GM23338 (cell line): Measurements from ENCODE around the gene CNOT1. TPM values are rescaled to one million over a fixed set of nuclear protein-coding genes. Genes with fewer than 3 reads are reported as not detected.

Source experiments
- ATAC-seq: fragments of 200-7000 bp; cut with Tn5 transposase; 3 replicates; pipeline ENCODE4 v1.9.1; 2020
- DNase-seq: peaks from one replicate; pipeline ENCODE4 v3.0.0-alpha.2; 2015; ENCODE audit warnings: low spot score
- H2AFZ ChIP-seq: fragments of 200-600 bp; sonication (generic); 2 replicates; pipeline ENCODE4 v1.8.0; 2016; ENCODE audit warnings: antibody characterized with exemption, mild to moderate bottlenecking, moderate library complexity
- H3F3A ChIP-seq: fragments of 200-600 bp; sonication (generic); replicated peaks from 2 replicates; pipeline ENCODE4 v1.8.0; 2017; ENCODE audit warnings: antibody characterized with exemption, mixed run types, low read depth
- H3K27ac ChIP-seq: fragments of 200-600 bp; sonication (generic); 2 replicates; pipeline ENCODE4 v1.6.1; 2016; ENCODE audit warnings: low read depth
- H3K27me3 ChIP-seq: fragments of 200-600 bp; sonication (generic); 2 replicates; pipeline ENCODE4 v1.8.0; 2016; ENCODE audit warnings: mild to moderate bottlenecking, mixed run types, moderate library complexity; ENCODE audit not compliant: insufficient read depth
- H3K36me3 ChIP-seq: fragments of 200-600 bp; sonication (generic); 2 replicates; pipeline ENCODE4 v1.8.0; 2016; ENCODE audit warnings: mild to moderate bottlenecking; ENCODE audit not compliant: insufficient read depth
- H3K4me1 ChIP-seq: fragments of 200-600 bp; sonication (generic); 2 replicates; pipeline ENCODE4 v1.8.0; 2016; ENCODE audit warnings: mild to moderate bottlenecking, moderate library complexity; ENCODE audit not compliant: insufficient read depth
- H3K4me2 ChIP-seq: fragments of 200-600 bp; sonication (generic); 2 replicates; pipeline ENCODE4 v1.7.1; 2017; ENCODE audit warnings: mixed run types
- H3K4me3 ChIP-seq: fragments of 200-600 bp; sonication (generic); 2 replicates; pipeline ENCODE4 v1.6.1; 2016; ENCODE audit warnings: mixed run types
- H3K79me2 ChIP-seq: fragments of 200-600 bp; sonication (generic); replicated peaks from 2 replicates; pipeline ENCODE4 v1.8.0; 2017; ENCODE audit warnings: mild to moderate bottlenecking; ENCODE audit not compliant: insufficient read depth
- H3K9me2 ChIP-seq: fragments of 200-600 bp; sonication (generic); 2 replicates; pipeline ENCODE4 v1.8.0; 2017; ENCODE audit not compliant: insufficient read depth
- H4K20me1 ChIP-seq: fragments of 200-600 bp; sonication (generic); replicated peaks from 2 replicates; pipeline ENCODE4 v1.8.0; 2017; ENCODE audit warnings: mild to moderate bottlenecking; ENCODE audit not compliant: insufficient read depth
- H3K27ac Mint-ChIP-seq: 2 replicates; pipeline ENCODE4 v1.8.0; 2020; ENCODE audit warnings: inconsistent platforms, mild to moderate bottlenecking, moderate library complexity, mixed read lengths
- H3K27me3 Mint-ChIP-seq: 3 replicates; pipeline ENCODE4 v1.8.0; 2022; ENCODE audit warnings: low read depth, mild to moderate bottlenecking, moderate library complexity, mixed read lengths, inconsistent platforms; ENCODE audit not compliant: insufficient read depth, poor library complexity
- H3K36me3 Mint-ChIP-seq: 3 replicates; pipeline ENCODE4 v1.8.0; 2021; ENCODE audit warnings: low read depth, mild to moderate bottlenecking, inconsistent platforms, moderate library complexity, mixed read lengths
- H3K4me1 Mint-ChIP-seq: 3 replicates; pipeline ENCODE4 v1.8.0; 2020; ENCODE audit warnings: mild to moderate bottlenecking, inconsistent platforms, mixed read lengths
- H3K4me3 Mint-ChIP-seq: 3 replicates; pipeline ENCODE4 v1.8.0; 2021; ENCODE audit warnings: moderate library complexity, mild to moderate bottlenecking, inconsistent platforms, mixed read lengths
- H3K9me3 Mint-ChIP-seq: 3 replicates; pipeline ENCODE4 v1.8.0; 2020; ENCODE audit warnings: moderate library complexity, mild to moderate bottlenecking, inconsistent platforms, mixed read lengths
- CREB1 ChIP-seq: fragments of 250-450 bp; sonication (Bioruptor Pico); IDR thresholded peaks from 2 replicates; pipeline ENCODE4 v1.5.0; 2020; ENCODE audit warnings: low read depth, mild to moderate bottlenecking, moderate library complexity
- CTCF ChIP-seq, 2 experiments: fragments of 200-600 bp in 1 of 2; sonication (generic) in 1 of 2; conservative IDR thresholded peaks; 2 replicates each; pipeline versions ENCODE4 v1.5.1 to v1.6.1; 2016 to 2017; ENCODE audit warnings: antibody characterized with exemption in 2 of 2, low read depth in 2 of 2, mild to moderate bottlenecking in 2 of 2, moderate library complexity in 1 of 2
- ETS1 ChIP-seq: IDR thresholded peaks from 2 replicates; pipeline ENCODE4 v1.6.1; 2016; ENCODE audit warnings: antibody characterized with exemption
- EZH2 ChIP-seq: fragments of 200-600 bp; sonication (generic); IDR thresholded peaks from one replicate; pipeline ENCODE4 v1.8.0; 2017; ENCODE audit warnings: antibody characterized with exemption, mild to moderate bottlenecking, low read depth; ENCODE audit not compliant: unreplicated experiment
- EZH2phosphoT487 ChIP-seq: fragments of 200-600 bp; sonication (generic); IDR thresholded peaks from one replicate; pipeline ENCODE4 v1.8.1; 2018; ENCODE audit warnings: antibody characterized with exemption; ENCODE audit not compliant: unreplicated experiment
- JUNB ChIP-seq: IDR thresholded peaks from one replicate; pipeline ENCODE4 v1.6.1; 2016; ENCODE audit warnings: antibody characterized with exemption; ENCODE audit not compliant: unreplicated experiment
- NANOG ChIP-seq: IDR thresholded peaks from 2 replicates; pipeline ENCODE4 v1.6.1; 2016; ENCODE audit warnings: antibody characterized with exemption, borderline replicate concordance
- POLR2AphosphoS5 ChIP-seq: IDR thresholded peaks from 2 replicates; pipeline ENCODE4 v1.6.1; 2016; ENCODE audit warnings: antibody characterized with exemption, low read depth
- STAT1 ChIP-seq: IDR thresholded peaks from one replicate; pipeline ENCODE4 v1.6.1; 2016; ENCODE audit warnings: antibody characterized with exemption; ENCODE audit not compliant: unreplicated experiment
- ZNF114 ChIP-seq: fragments of 250-450 bp; sonication (Bioruptor Pico); IDR thresholded peaks from 2 replicates; pipeline ENCODE4 v1.5.0; 2020; ENCODE audit warnings: mild to moderate bottlenecking, moderate library complexity
- ZNF331 ChIP-seq: fragments of 250-450 bp; sonication (Bioruptor Pico); IDR thresholded peaks from 2 replicates; pipeline ENCODE4 v1.5.0; 2020; ENCODE audit warnings: low read depth, mild to moderate bottlenecking, moderate library complexity
- ZNF462 ChIP-seq: fragments of 250-450 bp; sonication (Bioruptor Pico); IDR thresholded peaks from 2 replicates; pipeline ENCODE4 v1.5.0; 2020; ENCODE audit warnings: mild to moderate bottlenecking, moderate library complexity
- polyA plus RNA-seq: library from polyadenylated mRNA; unstranded; fragments of >200 nt; fragmentation: Nextera tagmentation; extraction: Ambion mirVana; gene quantifications from 2 replicates; pipeline ENCODE4 v1.2.1, GENCODE V29; 2016
- total RNA-seq: library from RNA; depleted of rRNA; stranded (reverse); fragments of >200 nt; shearing (Covaris generic); gene quantifications from 2 replicates; pipeline ENCODE4 v1.2.3, GENCODE V29; 2014
- TF ChIP-seq, protein P1 (sequence below): IDR thresholded peaks from one replicate; pipeline ENCODE4 v1.6.1; 2018; ENCODE audit warnings: antibody characterized with exemption; ENCODE audit not compliant: unreplicated experiment

The CNOT1 gene
- total and polyA plus RNA-seq, 2 experiments from 2014 or later = 59.2 to 298 TPM

DNA sequence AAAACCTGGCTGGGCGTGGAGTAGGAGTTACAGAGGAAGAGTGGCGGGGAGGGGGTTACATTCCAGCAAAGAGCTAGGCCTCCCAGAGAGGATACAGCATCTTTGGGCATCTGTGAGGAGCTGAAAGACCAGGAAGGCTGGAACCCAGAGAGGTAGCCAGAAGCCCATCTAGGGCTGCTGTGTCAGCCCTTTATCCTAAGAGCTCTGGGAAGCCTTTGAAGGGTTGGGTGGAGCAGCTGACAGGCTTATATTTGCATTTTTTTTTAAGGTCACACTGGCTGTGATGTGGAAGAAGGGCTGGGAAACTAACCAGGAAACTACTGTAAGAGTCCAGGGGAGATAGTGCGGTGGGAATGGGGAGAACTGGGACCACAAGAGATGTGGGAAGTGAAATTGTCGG is 6.8 kb upstream of the CNOT1 start:
- no peaks in the 10 kb centered on the region for H3K9me3 Mint-ChIP-seq
- peaks cover 4% of the 10 kb centered on the region for H3K27me3 Mint-ChIP-seq
- no peak overlapping the region for H3K4me3 Mint-ChIP-seq
- no peak overlapping the region for H3K4me3 ChIP-seq
- H3K27ac ChIP-seq = no peak overlapping the region
- no peak overlapping the region for H2AFZ ChIP-seq
- no peaks in the 10 kb centered on the region for H3K36me3 ChIP-seq
- no peak overlapping the region for H3K27ac Mint-ChIP-seq
- no peak overlapping the region for H3K4me2 ChIP-seq
- H4K20me1 ChIP-seq = no peaks in the 10 kb centered on the region
- H3K36me3 Mint-ChIP-seq = no peaks in the 10 kb centered on the region
- DNase-seq (no peak), ATAC-seq (no peak)
- no peaks in the 10 kb centered on the region for H3K79me2 ChIP-seq
- H3K27me3 ChIP-seq = no peaks in the 10 kb centered on the region
- no peaks in the 10 kb centered on the region for H3K4me1 Mint-ChIP-seq
- TF ChIP-seq ETS1 (no peak), CREB1 (CRISPR knock-in tag) (no peak), JUNB (no peak), ZNF331 (CRISPR knock-in tag) (no peak), CTCF (conservative IDR thresholded peaks at IDR 0.05; ENCODE audit: low read depth in 2 of 2) (no peak), NANOG (no peak), POLR2AphosphoS5 (no peak), STAT1 (no peak), ZNF462 (CRISPR knock-in tag) (no peak), EZH2phosphoT487 (no peak), ZNF114 (no peak), EZH2 (no peak)
- TF ChIP-seq, protein P1, sequence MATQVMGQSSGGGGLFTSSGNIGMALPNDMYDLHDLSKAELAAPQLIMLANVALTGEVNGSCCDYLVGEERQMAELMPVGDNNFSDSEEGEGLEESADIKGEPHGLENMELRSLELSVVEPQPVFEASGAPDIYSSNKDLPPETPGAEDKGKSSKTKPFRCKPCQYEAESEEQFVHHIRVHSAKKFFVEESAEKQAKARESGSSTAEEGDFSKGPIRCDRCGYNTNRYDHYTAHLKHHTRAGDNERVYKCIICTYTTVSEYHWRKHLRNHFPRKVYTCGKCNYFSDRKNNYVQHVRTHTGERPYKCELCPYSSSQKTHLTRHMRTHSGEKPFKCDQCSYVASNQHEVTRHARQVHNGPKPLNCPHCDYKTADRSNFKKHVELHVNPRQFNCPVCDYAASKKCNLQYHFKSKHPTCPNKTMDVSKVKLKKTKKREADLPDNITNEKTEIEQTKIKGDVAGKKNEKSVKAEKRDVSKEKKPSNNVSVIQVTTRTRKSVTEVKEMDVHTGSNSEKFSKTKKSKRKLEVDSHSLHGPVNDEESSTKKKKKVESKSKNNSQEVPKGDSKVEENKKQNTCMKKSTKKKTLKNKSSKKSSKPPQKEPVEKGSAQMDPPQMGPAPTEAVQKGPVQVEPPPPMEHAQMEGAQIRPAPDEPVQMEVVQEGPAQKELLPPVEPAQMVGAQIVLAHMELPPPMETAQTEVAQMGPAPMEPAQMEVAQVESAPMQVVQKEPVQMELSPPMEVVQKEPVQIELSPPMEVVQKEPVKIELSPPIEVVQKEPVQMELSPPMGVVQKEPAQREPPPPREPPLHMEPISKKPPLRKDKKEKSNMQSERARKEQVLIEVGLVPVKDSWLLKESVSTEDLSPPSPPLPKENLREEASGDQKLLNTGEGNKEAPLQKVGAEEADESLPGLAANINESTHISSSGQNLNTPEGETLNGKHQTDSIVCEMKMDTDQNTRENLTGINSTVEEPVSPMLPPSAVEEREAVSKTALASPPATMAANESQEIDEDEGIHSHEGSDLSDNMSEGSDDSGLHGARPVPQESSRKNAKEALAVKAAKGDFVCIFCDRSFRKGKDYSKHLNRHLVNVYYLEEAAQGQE = no peak
- H3F3A ChIP-seq = no peaks in the 10 kb centered on the region
- H3K4me1 ChIP-seq = no peaks in the 10 kb centered on the region
- no peaks in the 10 kb centered on the region for H3K9me2 ChIP-seq
